Adrenal gland (tissue), 12 donors: ENCODE measurements around the gene GNPNAT1. TPM values are rescaled to one million over a fixed set of nuclear protein-coding genes. Genes with fewer than 3 reads are reported as not detected.

Experiments used
- DNase-seq, 7 donors: peaks; one replicate each; pipeline ENCODE4 v3.0.0-alpha.2; 2019 to 2020
- H3K27ac ChIP-seq, 5 donors: fragments of 200-600 bp; sonication (generic) in 4 of 5; 1 replicate in 3 of 5; 2 replicates in 2 of 5; pipeline versions ENCODE4 v1.5.1 to v1.8.0; 2016 to 2020; ENCODE audit warnings: mild to moderate bottlenecking in 1 of 5
- H3K27me3 ChIP-seq: fragments of 200-600 bp; 2 replicates; pipeline ENCODE4 v1.8.0; 2021
- H3K36me3 ChIP-seq, 2 donors: fragments of 200-600 bp; replicated peaks in 1 of 2; 1 replicate in 1 of 2; 2 replicates in 1 of 2; pipeline versions ENCODE4 v1.5.1 to v1.8.0; 2018 to 2022
- H3K4me1 ChIP-seq, 2 donors: fragments of 200-600 bp; replicated peaks in 1 of 2; 1 replicate in 1 of 2; 2 replicates in 1 of 2; pipeline versions ENCODE4 v1.5.1 to v1.8.0; 2018 to 2021
- H3K4me3 ChIP-seq, 4 donors: fragments of 200-600 bp; sonication (generic) in 3 of 4; one replicate each; pipeline ENCODE4 v1.5.1; 2016 to 2018
- H3K9me3 ChIP-seq, 3 donors: fragments of 200-600 bp; sonication (generic) in 1 of 3; replicated peaks in 1 of 3; 1 replicate in 2 of 3; 2 replicates in 1 of 3; pipeline versions ENCODE4 v1.5.1 to v1.8.0; 2016 to 2021
- POLR2A ChIP-seq, 2 donors: fragments of 450-650 bp; IDR thresholded peaks; one replicate each; pipeline ENCODE4 v1.6.1; 2017; ENCODE audit warnings: antibody characterized with exemption in 2 of 2, mild to moderate bottlenecking in 2 of 2, moderate library complexity in 1 of 2
- WGBS, 4 donors: extraction: QIAGEN DNeasy Blood & Tissue Kit in 2 of 4; methylation state at CpG; one replicate each; pipeline versions ENCODE4 v1.1.5 to v1.1.7; 2013 to 2017; 5-methylcytosine and 5-hydroxymethylcytosine counted together
- intact Hi-C, 2 donors: fragments of 100-400 bp; cut with DNase I; formaldehyde crosslinking; loops; one replicate each; pipeline versions ENCODE4 v1.14.1 to v1.15.0; 2022 to 2023
- polyA plus RNA-seq, 3 donors: library from polyadenylated mRNA; stranded (reverse); fragments of 200-250 nt in 2 of 3; fragments of 350-450 nt in 1 of 3; fragmentation: Illumina TruSeq in 1 of 3; extraction: RNeasy Lipid Tissue Mini Kit (QIAGEN cat#74804) in 1 of 3; gene quantifications; one replicate each; pipeline ENCODE4 v1.2.3, GENCODE V29; 2013 to 2014
- total RNA-seq, 9 donors: library from RNA; depleted of rRNA in 4 of 9; stranded (reverse); fragments of >200 nt in 4 of 9; fragments of 120-200 nt in 1 of 9; fragmentation: NEBNext Ultra II Directional in 1 of 9; extraction: Animal tissue kit (Norgen Biotek cat#: 25700) in 1 of 9; gene quantifications; one replicate each; pipeline versions ENCODE4 v1.1.0 to v1.2.4, GENCODE V29; 2013 to 2023
- TF ChIP-seq, protein P1 (sequence below), 6 experiments: fragments of 450-650 bp in 4 of 6; fragments of 200-600 bp in 2 of 6; sonication (generic) in 1 of 6; IDR thresholded peaks; 1 replicate in 5 of 6; 2 replicates in 1 of 6; pipeline versions ENCODE4 v1.5.1 to v1.8.0; 2016 to 2021; ENCODE audit warnings: antibody characterized with exemption in 6 of 6, mild to moderate bottlenecking in 2 of 6, moderate library complexity in 1 of 6
- donor health status: healthy with polysubstance abuse.
- donor health status: Bipolar disorder and iron deficiency.
- donor health status: DM: yes; HTN: yes; CAD: no.
- donor health status: DM: no; HTN: no; CAD: no.
- donor health status: DM: no; HTN: no; CAD: no.
- donor health status: DM: yes; HTN: yes; CAD: no.

GNPNAT1 gene
- total and polyA plus RNA-seq, 12 donors, result 4.6 to 30.1 (median 13.0) TPM

GRCh38 chr14:52759145-52759544, 32.3 kb downstream of the GNPNAT1 start:
- TF ChIP-seq POLR2A (IDR thresholded peaks at IDR 0.05), result no peak
- TF ChIP-seq, protein P1, sequence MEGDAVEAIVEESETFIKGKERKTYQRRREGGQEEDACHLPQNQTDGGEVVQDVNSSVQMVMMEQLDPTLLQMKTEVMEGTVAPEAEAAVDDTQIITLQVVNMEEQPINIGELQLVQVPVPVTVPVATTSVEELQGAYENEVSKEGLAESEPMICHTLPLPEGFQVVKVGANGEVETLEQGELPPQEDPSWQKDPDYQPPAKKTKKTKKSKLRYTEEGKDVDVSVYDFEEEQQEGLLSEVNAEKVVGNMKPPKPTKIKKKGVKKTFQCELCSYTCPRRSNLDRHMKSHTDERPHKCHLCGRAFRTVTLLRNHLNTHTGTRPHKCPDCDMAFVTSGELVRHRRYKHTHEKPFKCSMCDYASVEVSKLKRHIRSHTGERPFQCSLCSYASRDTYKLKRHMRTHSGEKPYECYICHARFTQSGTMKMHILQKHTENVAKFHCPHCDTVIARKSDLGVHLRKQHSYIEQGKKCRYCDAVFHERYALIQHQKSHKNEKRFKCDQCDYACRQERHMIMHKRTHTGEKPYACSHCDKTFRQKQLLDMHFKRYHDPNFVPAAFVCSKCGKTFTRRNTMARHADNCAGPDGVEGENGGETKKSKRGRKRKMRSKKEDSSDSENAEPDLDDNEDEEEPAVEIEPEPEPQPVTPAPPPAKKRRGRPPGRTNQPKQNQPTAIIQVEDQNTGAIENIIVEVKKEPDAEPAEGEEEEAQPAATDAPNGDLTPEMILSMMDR (IDR thresholded peaks at IDR 0.05), result no peak
- Histone ChIP-seq H3K27ac (no peak overlapping the region), H3K9me3 (no peaks in the 10 kb centered on the region), H3K27me3 (no peaks in the 10 kb centered on the region), H3K36me3 (no peaks in the 10 kb centered on the region), H3K4me3 (no peak overlapping the region), H3K4me1 (no peaks in the 10 kb centered on the region)
- WGBS, 4 donors, result 96 to 100% (median 100%) methylated on average over 1 of the region's 1 CpG
- no peak for DNase-seq
- intact Hi-C loops, result no loop called here

GRCh38 chr14:52755607-52756316, 35.6 kb downstream of the GNPNAT1 start:
- TF ChIP-seq, protein P1 (IDR thresholded peaks at IDR 0.05), result no peak
- no peak for TF ChIP-seq POLR2A (IDR thresholded peaks at IDR 0.05)
- Histone ChIP-seq H3K27ac (no peak overlapping the region), H3K4me3 (no peak overlapping the region), H3K36me3 (no peaks in the 10 kb centered on the region), H3K9me3 (no peaks in the 10 kb centered on the region), H3K4me1 (no peaks in the 10 kb centered on the region), H3K27me3 (no peaks in the 10 kb centered on the region)
- DNase-seq, result no peak
- whole genome bisulfite sequencing, 4 donors, result 89 to 97% (median 94%) methylated on average over 5 of the region's 5 CpGs
- intact Hi-C loops, result no loop called here

DNA sequence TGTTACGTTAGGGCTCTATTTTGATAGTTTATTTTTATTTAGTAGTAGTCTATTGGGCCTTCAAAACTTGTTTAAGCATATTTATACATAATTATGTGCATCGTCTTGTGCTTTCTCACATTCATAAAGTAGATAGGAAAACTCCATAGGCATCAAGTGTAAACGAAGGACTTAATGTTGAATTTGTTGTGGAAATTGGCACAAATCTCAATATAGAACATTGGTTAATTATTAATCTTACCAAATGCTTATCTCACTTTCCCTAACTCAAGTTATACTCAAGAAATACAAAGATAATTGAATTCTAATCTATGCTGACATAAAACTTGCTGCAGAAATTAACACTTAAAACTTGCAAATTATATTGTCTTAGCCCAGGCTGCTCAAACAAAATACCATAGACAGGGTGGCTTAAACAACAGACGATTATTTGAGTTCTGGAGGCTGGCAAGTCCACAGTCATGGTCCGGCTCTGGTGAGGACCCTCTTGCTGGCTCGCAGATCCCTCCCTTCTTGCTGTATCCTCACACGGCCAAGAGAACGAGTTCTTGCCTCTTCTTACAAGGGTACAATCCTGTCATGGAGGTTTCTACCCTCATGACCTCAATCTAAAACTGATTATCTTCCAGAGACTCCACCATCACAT, 42.6 kb downstream of the GNPNAT1 start:
- peaks cover 0 to 7% of the 10 kb centered on the region in 2 donors for H3K36me3 ChIP-seq

GRCh38 chr14:52741865-52742264, 49.5 kb downstream of the GNPNAT1 start:
- Histone ChIP-seq H3K27me3 (no peaks in the 10 kb centered on the region), H3K4me1 (peaks cover 5 to 12% of the 10 kb centered on the region in 2 donors), H3K4me3 (no peak overlapping the region), H3K9me3 (no peaks in the 10 kb centered on the region), H3K27ac (peak overlapping the region in 2 of 5 donors; percentile 50 to 54), H3K36me3 (no peaks in the 10 kb centered on the region)
- DNase-seq, result no peak
- TF ChIP-seq, protein P1 (IDR thresholded peaks at IDR 0.05), result no peak
- TF ChIP-seq POLR2A (IDR thresholded peaks at IDR 0.05), result no peak
- intact Hi-C loops, result no loop called here

More for the DNA sequence above, 42.6 kb downstream of the GNPNAT1 start:
- no peak for DNase-seq
- H3K9me3 ChIP-seq, result no peaks in the 10 kb centered on the region
- no peak overlapping the region for H3K4me3 ChIP-seq
- no peaks in the 10 kb centered on the region for H3K4me1 ChIP-seq
- TF ChIP-seq POLR2A (IDR thresholded peaks at IDR 0.05), result no peak
- intact Hi-C loops, result no loop called here
- WGBS, 4 donors, result 92 to 96% (median 94%) methylated on average over 8 of the region's 8 CpGs
- H3K27me3 ChIP-seq, result no peaks in the 10 kb centered on the region
- no peak overlapping the region for H3K27ac ChIP-seq
